AG04449 (cell line): ENCODE results near the gene SNX27.
"Not testable (repeated sequence)": the region's sequence is repeated elsewhere in the genome, so short reads cannot be mapped to it uniquely, and the experiment has no call there.

ENCODE experiments used
- CTCF ChIA-PET: fragments of 350-600 bp; formaldehyde crosslinking; extraction: SDS; loops from one replicate; lab custom pipeline; 2021; ENCODE audit warnings: antibody characterized with exemption; lab: Yijun Ruan, JAX
- POLR2A ChIA-PET: fragments of 400-600, 350-600 bp; formaldehyde crosslinking; extraction: SDS; loops from one replicate; lab custom pipeline; 2020; ENCODE audit warnings: antibody characterized with exemption, inconsistent platforms; lab: Yijun Ruan, JAX
- DNase-seq: peaks from one replicate; pipeline ENCODE4 v3.0.0-alpha.2; 2010; ENCODE audit warnings: low read depth, low spot score
- H3K4me3 ChIP-seq: 2 replicates; pipeline ENCODE4 v1.5.1; 2011; ENCODE audit warnings: low read depth, mild to moderate bottlenecking, control low read depth, low read length
- CTCF ChIP-seq: IDR thresholded peaks from one replicate; pipeline ENCODE4 v1.5.1; 2011; ENCODE audit warnings: mild to moderate bottlenecking, moderate library complexity, low read length, control low read depth, inconsistent platforms; ENCODE audit not compliant: insufficient read depth; ENCODE audit errors: missing control alignments

Gene SNX27

GRCh38 chr1:151638074-151638775 is 26.4 kb downstream of the SNX27 start:
- TF ChIP-seq CTCF = no peak
- ChIA-PET POLR2A (no interaction called here), CTCF (interaction anchor here (3.2 kb wide), 1 partner anchor 44 kb away, joined by 18 read pairs; no protein-coding TSS in a partner anchor)
- no peak overlapping the region for H3K4me3 ChIP-seq
- DNase-seq = no peak

DNA sequence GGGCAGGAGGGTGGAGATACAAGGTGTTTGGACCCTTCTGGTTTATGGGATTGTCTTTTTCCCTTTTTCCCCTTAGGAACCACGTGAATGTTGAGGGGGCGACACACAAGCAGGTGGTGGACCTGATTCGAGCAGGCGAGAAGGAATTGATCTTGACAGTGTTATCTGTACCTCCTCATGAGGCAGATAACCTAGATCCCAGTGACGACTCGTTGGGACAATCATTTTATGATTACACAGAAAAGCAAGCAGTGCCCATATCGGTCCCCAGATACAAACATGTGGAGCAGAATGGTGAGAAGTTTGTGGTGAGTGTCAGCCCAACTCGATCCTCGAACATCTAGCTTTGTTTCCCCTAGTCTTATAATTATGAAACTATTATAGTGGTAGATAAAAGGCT is 27.0 kb downstream of the SNX27 start:
- DNase-seq = no peak
- TF ChIP-seq CTCF = no peak
- H3K4me3 ChIP-seq = no peak overlapping the region
- ChIA-PET POLR2A (interaction anchor here (0.9 kb wide), 1 partner anchor 15 kb away, joined by 3 read pairs; no protein-coding TSS in a partner anchor), CTCF (interaction anchor here (1.2 to 3.2 kb wide), 2 partner anchors 11 to 44 kb away, joined by 4 to 18 read pairs; no protein-coding TSS in a partner anchor)

GRCh38 chr1:151639466-151639865 is 27.6 kb downstream of the SNX27 start:
- ChIA-PET POLR2A (interaction anchor here (0.9 kb wide), 1 partner anchor 14 kb away, joined by 3 read pairs; no protein-coding TSS in a partner anchor), CTCF (interaction anchor here (1.2 to 3.2 kb wide), 2 partner anchors 11 to 45 kb away, joined by 4 to 18 read pairs; no protein-coding TSS in a partner anchor)
- TF ChIP-seq CTCF = no peak
- no peak overlapping the region for H3K4me3 ChIP-seq
- no peak for DNase-seq

- ChIA-PET CTCF (no interaction called here), POLR2A (no interaction called here)
- no peak for DNase-seq
- H3K4me3 ChIP-seq = no peak overlapping the region
- no peak for TF ChIP-seq CTCF
Observed at GRCh38 chr1:151641229-151641628, 29.4 kb downstream of the SNX27 start.

- POLR2A ChIA-PET = not testable (repeated sequence)
- CTCF ChIA-PET = interaction anchor here (1.1 to 1.5 kb wide), 2 partner anchors 22 to 23 kb away, joined by 3 read pairs; no protein-coding TSS in a partner anchor
Observed at GRCh38 chr1:151643085-151643484, 31.2 kb downstream of the SNX27 start.

GRCh38 chr1:151644001-151644400 is 32.2 kb downstream of the SNX27 start:
- POLR2A ChIA-PET = no interaction called here
- TF ChIP-seq CTCF = no peak
- H3K4me3 ChIP-seq = no peak overlapping the region
- CTCF ChIA-PET = no interaction called here
- DNase-seq = no peak

More at GRCh38 chr1:151643085-151643484, 31.2 kb downstream of the SNX27 start:
- not testable (repeated sequence) for H3K4me3 ChIP-seq, DNase-seq
